GM18858 (cell line): ENCODE results near the gene MAGEB16.

Experiments used
- ATAC-seq: cut with Tn5 transposase; IDR thresholded peaks from one replicate; pipeline ENCODE4 v1.9.1; 2021; ENCODE audit not compliant: unreplicated experiment

Gene MAGEB16

GRCh38 chrX:35798042-35798441 is at the start of gene MAGEB16:
Gene MAGEB16, plus strand, starts transcription at chrX:35798342. Its CDS starts 3,855 bp downstream, at chrX:35802197.
- no peak for ATAC-seq

GRCh38 chrX:35773958-35774564 is 24.1 kb upstream of the MAGEB16 start:
- no peak for ATAC-seq

DNA sequence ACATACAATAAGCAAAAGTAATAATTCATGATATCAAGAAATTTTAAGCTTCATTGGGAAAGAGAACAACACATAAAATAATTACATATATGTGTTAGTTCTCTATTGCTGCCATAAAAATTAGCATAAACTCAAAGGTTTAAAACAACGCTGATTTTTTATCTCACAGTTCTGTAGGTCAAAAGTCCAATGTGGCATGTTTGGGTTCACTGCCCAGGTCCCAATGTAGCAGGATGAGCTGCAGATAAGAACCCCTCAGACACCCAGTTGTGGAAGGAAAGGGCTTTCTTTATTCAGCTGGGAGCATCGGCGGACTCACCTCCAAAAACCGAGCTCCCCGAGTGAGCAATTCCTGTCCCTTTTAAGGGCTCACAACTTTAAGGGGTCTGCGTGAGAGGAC is 13.1 kb upstream of the MAGEB16 start:
- no peak for ATAC-seq

DNA sequence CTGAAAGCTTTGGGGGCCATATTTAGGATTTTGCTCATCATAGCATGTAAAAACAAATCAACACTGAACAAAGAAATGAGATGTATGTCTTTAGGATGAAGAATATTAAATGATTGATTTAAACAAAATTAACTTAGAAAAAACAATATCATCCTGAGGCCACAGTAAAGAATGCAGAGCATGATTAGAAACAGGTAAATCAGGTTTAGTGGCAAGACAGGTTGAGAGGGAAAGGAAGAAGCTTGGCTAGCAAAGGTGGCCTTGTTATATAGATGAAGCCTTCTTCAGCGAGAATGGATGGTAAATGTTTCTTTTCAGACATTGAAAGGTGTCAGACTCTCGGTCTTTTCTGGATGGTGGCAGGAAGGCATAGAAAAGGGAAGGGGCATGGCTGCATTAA is 11.9 kb upstream of the MAGEB16 start:
- ATAC-seq, result no peak

GRCh38 chrX:35787867-35788266 is 10.3 kb upstream of the MAGEB16 start:
- ATAC-seq, result no peak

DNA sequence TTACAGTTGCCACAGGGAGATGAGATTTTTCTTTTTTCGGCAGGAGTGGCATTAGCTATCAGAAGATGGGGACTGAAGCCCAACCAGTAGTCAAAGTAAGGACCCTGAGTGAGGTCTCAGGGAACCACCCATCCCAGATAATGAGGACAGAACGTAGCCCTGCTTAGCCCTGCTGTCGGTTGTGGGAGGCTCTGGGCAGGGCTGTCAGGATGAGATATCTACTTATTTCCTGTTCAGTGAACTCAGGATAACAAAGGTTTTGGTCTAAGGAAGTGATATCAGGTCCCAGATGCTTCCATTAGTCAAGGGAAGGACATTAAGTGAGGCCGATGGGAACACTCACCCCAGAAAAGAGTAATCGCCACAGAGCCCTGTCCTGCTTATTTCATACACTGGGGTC is 2.3 kb downstream of the MAGEB16 start:
- ATAC-seq, result no peak

DNA sequence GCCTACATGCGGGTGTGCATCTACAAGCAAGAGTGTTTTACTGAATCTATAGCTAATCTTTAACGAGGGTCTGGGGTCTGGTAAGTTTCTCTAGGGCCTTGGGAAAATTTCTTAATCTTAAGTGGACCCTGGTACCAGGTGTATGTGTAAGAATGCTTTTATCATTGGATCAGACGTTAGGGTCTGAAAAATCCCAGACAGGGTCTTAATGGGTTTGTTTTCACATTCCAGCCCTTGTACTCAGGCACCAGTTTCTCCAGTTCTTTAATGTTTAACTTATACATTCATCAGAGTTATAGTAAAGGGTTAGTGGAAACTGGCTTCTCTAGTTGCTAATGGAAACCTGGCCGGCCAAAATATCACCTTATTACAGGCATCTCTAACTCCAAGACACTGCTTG is 11.6 kb downstream of the MAGEB16 start:
- no peak for ATAC-seq

GRCh38 chrX:35819241-35819640 is 21.1 kb downstream of the MAGEB16 start:
- ATAC-seq, result no peak

DNA sequence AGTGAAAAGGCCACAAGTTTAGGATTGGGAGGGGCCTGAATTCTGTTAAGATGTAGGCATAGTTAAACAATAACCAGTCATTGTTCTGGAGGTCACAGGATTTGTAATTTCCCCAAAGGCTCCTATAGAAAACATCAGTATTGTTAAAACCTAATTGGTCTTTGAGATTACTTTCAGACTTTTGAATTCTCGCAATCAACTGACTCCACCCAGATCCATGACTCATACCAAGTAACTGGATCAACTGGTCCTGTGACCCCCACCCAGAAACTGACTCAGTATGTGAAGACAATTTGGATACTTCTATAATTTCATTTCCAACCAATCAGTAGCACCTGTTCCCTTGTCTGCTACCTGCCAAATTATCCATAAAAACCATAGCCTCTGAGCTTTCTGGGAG is 28.4 kb downstream of the MAGEB16 start:
- ATAC-seq, result no peak

DNA sequence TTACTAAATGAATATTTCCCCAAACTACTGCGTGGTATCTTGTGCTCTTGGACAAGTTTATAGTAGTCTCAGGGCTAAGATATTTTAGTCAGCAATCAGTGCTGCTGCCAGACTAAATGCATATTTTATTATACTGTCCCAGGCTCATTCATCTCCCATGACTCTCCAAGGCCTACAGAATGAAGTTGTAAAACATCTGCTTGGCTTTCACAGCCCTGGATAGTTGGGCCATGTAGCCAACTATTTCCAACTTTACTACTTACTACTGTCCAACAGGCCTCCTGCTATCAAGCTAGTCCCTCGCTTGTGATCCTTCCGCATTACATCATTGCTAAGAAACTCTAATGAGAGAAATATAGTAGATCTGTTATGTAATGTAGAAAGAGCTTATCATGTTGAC is 31.4 kb downstream of the MAGEB16 start:
- ATAC-seq, result no peak

DNA sequence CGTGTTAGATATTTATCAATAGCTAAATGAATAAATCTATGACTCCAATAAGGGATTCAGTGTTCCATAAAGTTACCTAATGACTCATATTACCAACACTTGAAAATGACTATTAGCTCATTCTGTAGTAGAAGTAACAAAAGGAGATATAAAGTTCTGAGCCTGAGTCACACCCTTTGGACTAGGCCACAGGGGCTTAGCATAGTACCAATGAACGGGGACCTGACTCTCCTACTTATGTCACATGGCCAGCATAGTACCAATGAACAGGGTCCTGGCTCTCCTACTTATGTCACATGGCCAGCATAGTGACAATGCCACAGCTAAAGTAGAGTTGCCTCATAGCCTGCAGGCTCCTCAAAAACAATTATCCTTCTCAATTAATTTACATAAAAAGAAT is 43.7 kb downstream of the MAGEB16 start:
- no peak for ATAC-seq

DNA sequence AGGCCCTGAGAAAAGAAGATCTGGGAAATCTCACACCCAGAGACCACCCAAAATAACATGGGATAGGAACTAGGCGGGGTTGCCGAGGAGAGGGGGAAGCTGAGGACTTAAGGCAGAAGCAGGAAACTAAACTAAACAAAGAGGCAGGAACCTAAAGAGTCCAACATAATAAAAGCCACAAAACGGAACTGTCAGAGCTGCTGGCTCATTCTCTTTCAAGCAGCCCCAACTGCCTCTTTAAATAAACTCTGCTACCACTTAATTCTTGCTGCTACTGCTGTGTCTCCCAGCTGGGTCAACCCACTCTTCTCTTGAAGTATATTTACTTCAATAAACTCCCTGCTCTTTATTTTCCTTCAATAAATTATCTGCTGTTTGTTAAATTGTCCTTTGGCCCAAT is 44.5 kb downstream of the MAGEB16 start:
- ATAC-seq, result no peak

DNA sequence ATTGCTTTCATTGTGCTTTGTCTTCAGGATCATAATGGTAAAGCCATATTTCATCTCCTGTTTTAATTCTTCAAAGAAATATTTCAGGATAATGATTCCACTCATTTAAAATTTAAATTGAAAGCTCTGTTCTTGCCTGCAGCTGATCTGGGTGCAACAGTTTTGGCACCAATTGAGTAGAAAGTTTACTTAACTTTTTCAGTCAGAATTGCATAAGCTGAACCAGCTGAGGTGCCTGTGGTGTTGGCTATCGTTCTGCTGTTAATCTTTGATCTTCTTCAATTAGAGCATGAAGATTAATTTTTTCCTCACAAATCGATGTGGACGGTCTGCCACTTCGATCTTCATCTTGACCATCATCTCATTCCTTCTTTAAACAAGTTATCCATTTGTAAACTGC is 49.6 kb downstream of the MAGEB16 start:
- no peak for ATAC-seq
